A549 (cell line): Measurements from ENCODE around the gene SMIM31. TPM values are rescaled to one million over a fixed set of nuclear protein-coding genes. Genes with fewer than 3 reads are reported as not detected.

ENCODE experiments used
- ATAC-seq, 2 experiments: fragments of 200-7000 bp in 1 of 2; fragments of >200 bp in 1 of 2; cut with Nextera tagmentation in 1 of 2; cut with Tn5 transposase in 1 of 2; 3 replicates each; pipeline versions ENCODE4 v1.8.0 to v1.9.1; 2018 to 2020; ENCODE audit warnings: mild to moderate bottlenecking in 1 of 2, moderate library complexity in 1 of 2
- CTCF ChIA-PET: fragments of 300-600 bp; sonication (Branson Sonifier 250); formaldehyde crosslinking; extraction: SDS; loops from one replicate; lab custom pipeline; 2021; ENCODE audit warnings: antibody characterized with exemption, inconsistent platforms; lab: Yijun Ruan, JAX
- POLR2A ChIA-PET: fragments of 350-600 bp; formaldehyde crosslinking; extraction: SDS; loops from one replicate; lab custom pipeline; 2021; ENCODE audit warnings: antibody characterized with exemption, inconsistent platforms; lab: Yijun Ruan, JAX
- DNase-seq, 2 experiments: peaks; one replicate each; pipeline versions ENCODE4 v3.0.0 to v3.0.0-alpha.2; 2011 to 2016; ENCODE audit warnings: low read depth in 1 of 2, low spot score in 1 of 2
- FAIRE-seq: peaks from 2 replicates; lab custom pipeline; 2011; peaks lifted over from hg19 to GRCh38; lab: Jason Lieb, UNC
- H3K27ac ChIP-seq, 2 experiments: fragments of >200 bp; sonication (Bioruptor Twin); formaldehyde crosslinking; 3 replicates each; pipeline ENCODE4 v1.5.1; 2016 to 2017
- H3K4me1 ChIP-seq: fragments of >200 bp; sonication (Bioruptor Twin); formaldehyde crosslinking; 3 replicates; pipeline ENCODE4 v1.6.1; 2016
- H3K4me2 ChIP-seq: fragments of >200 bp; sonication (Bioruptor Twin); formaldehyde crosslinking; 3 replicates; pipeline ENCODE4 v1.6.1; 2016
- H3K4me3 ChIP-seq: fragments of >200 bp; sonication (Bioruptor Twin); formaldehyde crosslinking; 3 replicates; pipeline ENCODE4 v1.5.1; 2016
- H3K9me3 ChIP-seq: fragments of >200 bp; sonication (Bioruptor Twin); formaldehyde crosslinking; 3 replicates; pipeline ENCODE4 v1.6.1; 2016
- BCL3 ChIP-seq: fragments of >200 bp; sonication (Bioruptor Twin); formaldehyde crosslinking; IDR thresholded peaks from 3 replicates; pipeline ENCODE4 v1.6.1; 2016
- CBX2 ChIP-seq: fragments of 200-600 bp; sonication (generic); IDR thresholded peaks from 2 replicates; pipeline ENCODE4 v1.6.1; 2016; ENCODE audit warnings: low read depth, mild to moderate bottlenecking, borderline replicate concordance
- EHF ChIP-seq: fragments of 250-450 bp; sonication (Bioruptor Pico); IDR thresholded peaks from 2 replicates; pipeline ENCODE4 v1.5.0; 2020; ENCODE audit warnings: mild to moderate bottlenecking
- ESRRA ChIP-seq: fragments of 150-350 bp; IDR thresholded peaks from 2 replicates; pipeline ENCODE4 v1.6.1; 2014; ENCODE audit warnings: mild to moderate bottlenecking, low read length, borderline replicate concordance
- FOSB ChIP-seq: fragments of 250-450 bp; sonication (Bioruptor Pico); IDR thresholded peaks from 2 replicates; pipeline ENCODE4 v1.5.0; 2020; ENCODE audit warnings: mild to moderate bottlenecking, moderate library complexity
- GATA3 ChIP-seq: IDR thresholded peaks from 2 replicates; pipeline ENCODE4 v1.6.1; 2012; ENCODE audit warnings: borderline replicate concordance
- HDAC2 ChIP-seq: fragments of 200-600 bp; sonication (generic); IDR thresholded peaks from 2 replicates; pipeline ENCODE4 v1.6.1; 2016
- HEYL ChIP-seq: fragments of 250-450 bp; sonication (Bioruptor Pico); IDR thresholded peaks from 2 replicates; pipeline ENCODE4 v1.8.0; 2021; ENCODE audit warnings: mild to moderate bottlenecking, moderate library complexity
- HOXA7 ChIP-seq: fragments of 250-450 bp; sonication (Bioruptor Pico); IDR thresholded peaks from 2 replicates; pipeline ENCODE4 v1.5.0; 2020; ENCODE audit warnings: mild to moderate bottlenecking, moderate library complexity
- HOXB5 ChIP-seq: fragments of 250-450 bp; sonication (Bioruptor Pico); IDR thresholded peaks from 2 replicates; pipeline ENCODE4 v1.5.0; 2020; ENCODE audit warnings: mild to moderate bottlenecking, moderate library complexity
- JUNB ChIP-seq: fragments of >200 bp; sonication (Bioruptor Twin); formaldehyde crosslinking; IDR thresholded peaks from 2 replicates; pipeline ENCODE4 v1.6.1; 2016
- KDM1A ChIP-seq: fragments of 200-600 bp; sonication (generic); IDR thresholded peaks from 2 replicates; pipeline ENCODE4 v1.6.1; 2016; ENCODE audit warnings: low read depth, mild to moderate bottlenecking
- KDM5A ChIP-seq: fragments of 200-600 bp; sonication (generic); IDR thresholded peaks from 2 replicates; pipeline ENCODE4 v1.6.1; 2016; ENCODE audit warnings: antibody characterized with exemption, mild to moderate bottlenecking
- MAX ChIP-seq: IDR thresholded peaks from 2 replicates; pipeline ENCODE4 v1.6.1; 2012
- MAZ ChIP-seq: fragments of 150-350 bp; IDR thresholded peaks from 2 replicates; pipeline ENCODE4 v1.6.1; 2014; ENCODE audit warnings: antibody characterized with exemption, low read depth, low read length, borderline replicate concordance
- POLR2A ChIP-seq: IDR thresholded peaks from 2 replicates; pipeline ENCODE4 v1.6.1; 2012; ENCODE audit warnings: mild to moderate bottlenecking, low read length
- POLR2AphosphoS2 ChIP-seq: conservative IDR thresholded peaks from 2 replicates; pipeline ENCODE4 v1.6.1; 2012; ENCODE audit warnings: low read length, improper control_type of control experiment, inconsistent platforms
- RAD21 ChIP-seq, 2 experiments: fragments of >200 bp in 1 of 2; sonication (Bioruptor Twin) in 1 of 2; formaldehyde crosslinking in 1 of 2; IDR thresholded peaks in 1 of 2; conservative IDR thresholded peaks in 1 of 2; 2 replicates in 1 of 2; 3 replicates in 1 of 2; pipeline ENCODE4 v1.6.1; 2012 to 2018; ENCODE audit warnings: inconsistent platforms in 1 of 2
- RARB ChIP-seq: fragments of 250-450 bp; sonication (Bioruptor Pico); IDR thresholded peaks from 2 replicates; pipeline ENCODE4 v1.8.0; 2021; ENCODE audit warnings: mild to moderate bottlenecking, moderate library complexity
- REST ChIP-seq: fragments of 200-600 bp; sonication (generic); IDR thresholded peaks from 2 replicates; pipeline ENCODE4 v1.6.1; 2016; ENCODE audit warnings: antibody characterized with exemption, mild to moderate bottlenecking, moderate library complexity
- SMC3 ChIP-seq: fragments of >200 bp; sonication (Bioruptor Twin); formaldehyde crosslinking; IDR thresholded peaks from 3 replicates; pipeline ENCODE4 v1.6.1; 2018; ENCODE audit warnings: inconsistent platforms
- TP53 ChIP-seq: fragments of 250-450 bp; sonication (Bioruptor Pico); IDR thresholded peaks from 2 replicates; pipeline ENCODE4 v1.5.0; 2021; ENCODE audit warnings: mild to moderate bottlenecking, moderate library complexity
- USF2 ChIP-seq: fragments of 450-650 bp; IDR thresholded peaks from 2 replicates; pipeline ENCODE4 v1.6.1; 2014; ENCODE audit warnings: antibody characterized with exemption
- ZFP36 ChIP-seq: fragments of 450-650 bp; IDR thresholded peaks from 2 replicates; pipeline ENCODE4 v1.6.1; 2014; ENCODE audit warnings: borderline replicate concordance; ENCODE audit not compliant: partially characterized antibody
- WGBS: methylation state at CpG from one replicate; pipeline ENCODE4 v1.1.6; 2017; ENCODE audit errors: missing lambda C conversion rate; 5-methylcytosine and 5-hydroxymethylcytosine counted together
- polyA plus RNA-seq, 4 experiments: library from polyadenylated mRNA; depleted of rRNA in 3 of 4; stranded (reverse); fragments of >200 nt; fragmentation: RNase III in 1 of 4; extraction: RNeasy Plus Mini Kit Qiagen cat#74134 plus additional on column Dnase treatment in 1 of 4; gene quantifications; 2 replicates in 3 of 4; 3 replicates in 1 of 4; pipeline ENCODE4 v1.2.3, GENCODE V29; 2011 to 2017

Gene SMIM31
- polyA plus RNA-seq, 2 of the 4 experiments (the other 2 are of a cell fraction), result 0.39 TPM; not detected in 1

GRCh38 chr4:164799410-164799809, 45.5 kb downstream of the SMIM31 start:
- ChIA-PET POLR2A (no interaction called here), CTCF (interaction anchor here (0.6 kb wide), 2 partner anchors 15 to 309 kb away, joined by 3 to 4 read pairs; no protein-coding TSS in a partner anchor)
- no peak for FAIRE-seq
- no peak overlapping the region for H3K27ac ChIP-seq
- 44% methylated on average over 2 of the region's 2 CpGs for WGBS
- no peak for ATAC-seq
- no peak for DNase-seq
- H3K4me3 ChIP-seq, result no peak overlapping the region
- H3K4me2 ChIP-seq, result no peak overlapping the region
- TF ChIP-seq REST, result no peak
- H3K9me3 ChIP-seq, result no peaks in the 10 kb centered on the region
- H3K4me1 ChIP-seq, result no peaks in the 10 kb centered on the region

GRCh38 chr4:164800786-164801185, 46.9 kb downstream of the SMIM31 start:
- no peaks in the 10 kb centered on the region for H3K9me3 ChIP-seq
- no peak overlapping the region for H3K4me2 ChIP-seq
- CTCF ChIA-PET, result no interaction called here
- H3K4me3 ChIP-seq, result no peak overlapping the region
- no peaks in the 10 kb centered on the region for H3K4me1 ChIP-seq
- TF ChIP-seq MAZ (no peak), EHF (no peak), JUNB (no peak), RARB (no peak), GATA3 (no peak), FOSB (CRISPR knock-in tag) (no peak), HOXB5 (CRISPR knock-in tag) (no peak), HEYL (CRISPR knock-in tag) (no peak), MAX (no peak), RAD21 (conservative IDR thresholded peaks at IDR 0.05 in 1 of 2, IDR thresholded peaks at IDR 0.05 in 1 of 2) (no peak), TP53 (CRISPR knock-in tag) (no peak)
- ATAC-seq (no peak), DNase-seq (no peak), FAIRE-seq (no peak)
- POLR2A ChIA-PET, result no interaction called here
- no peak overlapping the region for H3K27ac ChIP-seq
- 45% methylated on average over 4 of the region's 4 CpGs for WGBS

GRCh38 chr4:164802301-164802901, 48.5 kb downstream of the SMIM31 start:
- H3K9me3 ChIP-seq, result no peaks in the 10 kb centered on the region
- H3K4me1 ChIP-seq, result no peaks in the 10 kb centered on the region
- no peak for ATAC-seq
- DNase-seq, result no peak
- ChIA-PET CTCF (no interaction called here), POLR2A (no interaction called here)
- FAIRE-seq, result no peak
- no peak overlapping the region for H3K4me2 ChIP-seq
- H3K27ac ChIP-seq, result no peak overlapping the region
- 58% methylated on average over 3 of the region's 3 CpGs for WGBS
- no peak overlapping the region for H3K4me3 ChIP-seq
- no peak for TF ChIP-seq USF2
- no peak for TF ChIP-seq CBX2
- no peak for TF ChIP-seq POLR2AphosphoS2
- TF ChIP-seq KDM1A, result no peak
- TF ChIP-seq BCL3, result no peak
- TF ChIP-seq ESRRA, result no peak
- TF ChIP-seq SMC3, result no peak
- TF ChIP-seq KDM5A, result no peak
- no peak for TF ChIP-seq REST
- TF ChIP-seq HOXA7 (CRISPR knock-in tag), result no peak
- no peak for TF ChIP-seq ZFP36
- TF ChIP-seq POLR2A, result no peak
- no peak for TF ChIP-seq HDAC2
- no peak for TF ChIP-seq MAZ
